HG03039 (cell line): ENCODE measurements around the gene SNAI3.
"Not testable (repeated sequence)": the region's sequence is repeated elsewhere in the genome, so short reads cannot be mapped to it uniquely, and the experiment has no call there.

Experiments
- ATAC-seq: cut with Tn5 transposase; IDR thresholded peaks from one replicate; pipeline ENCODE4 v1.9.1; 2021; ENCODE audit warnings: mild to moderate bottlenecking, moderate library complexity; ENCODE audit not compliant: unreplicated experiment

SNAI3 gene

DNA sequence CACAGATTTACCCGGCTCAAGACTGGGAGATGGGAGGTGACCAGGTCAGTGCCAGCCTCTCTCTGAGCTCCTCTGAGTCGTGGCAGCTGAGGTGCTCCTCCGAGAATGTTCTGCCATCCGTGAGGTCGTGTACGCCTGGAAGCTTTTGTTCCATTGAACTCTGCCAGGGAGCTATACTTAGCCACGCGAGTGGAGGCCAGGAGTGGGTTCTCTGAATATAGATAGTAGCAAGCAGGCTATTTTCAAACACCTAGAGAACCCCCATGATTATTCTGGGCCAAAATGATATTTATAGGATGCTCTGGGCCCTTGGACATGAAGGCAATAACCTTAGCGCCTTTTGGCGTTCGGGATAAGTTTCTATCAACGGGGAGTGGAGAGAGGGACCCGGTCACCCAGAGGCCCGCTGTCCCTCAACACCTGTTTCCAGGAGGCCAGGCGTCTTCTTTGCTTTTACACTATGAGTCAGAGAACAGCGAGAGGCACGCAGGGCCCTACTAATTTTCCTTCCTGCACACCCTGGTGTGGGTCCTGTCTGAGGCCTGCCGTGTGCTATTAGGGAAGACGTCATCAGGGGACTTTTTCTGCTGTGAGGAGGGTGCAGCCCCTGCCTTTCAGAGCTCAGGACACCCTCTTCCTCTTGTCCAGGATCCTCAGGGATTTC, 12.5 kb downstream of the SNAI3 start:
- no peak for ATAC-seq

DNA sequence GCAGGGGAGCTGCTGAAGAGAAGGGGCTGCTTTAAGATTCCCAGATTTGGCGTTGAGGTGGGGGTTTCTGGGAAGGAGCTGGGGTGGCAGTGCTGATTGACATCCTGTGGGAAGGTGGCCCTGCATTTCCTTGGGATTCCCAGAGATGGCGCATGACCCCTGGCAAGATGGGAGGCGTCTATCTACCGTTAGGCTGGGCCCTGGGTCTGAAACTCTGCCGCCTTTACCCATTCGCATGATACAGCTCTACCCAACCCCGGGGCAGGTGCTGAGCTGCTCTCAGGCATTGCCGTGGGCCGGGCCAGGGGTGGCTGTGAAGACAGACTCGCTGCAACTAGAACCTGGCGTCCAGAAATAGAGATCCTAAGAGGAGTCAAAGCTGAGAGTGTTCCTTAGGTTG, 13.5 kb downstream of the SNAI3 start:
- ATAC-seq: no peak

DNA sequence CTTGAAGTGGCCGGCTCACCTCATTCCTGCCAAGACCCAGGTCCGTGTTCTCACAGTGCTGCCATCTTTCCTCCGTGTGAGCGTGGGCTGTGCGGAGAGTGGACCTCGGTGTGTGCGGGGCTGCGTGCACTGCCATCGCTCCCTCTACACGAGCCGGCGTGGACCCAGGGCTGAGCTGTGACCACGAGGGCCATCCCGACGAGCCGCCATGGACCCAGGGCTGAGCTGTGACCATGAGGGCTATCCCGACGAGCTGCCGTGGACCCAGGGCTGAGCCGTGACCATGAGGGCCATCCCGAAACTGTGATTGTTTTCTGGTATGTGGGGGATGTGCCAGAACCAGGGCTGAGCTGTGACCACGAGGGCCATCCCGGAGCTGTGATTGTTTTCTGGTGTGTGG, 14.5 kb downstream of the SNAI3 start:
- no peak for ATAC-seq

- no peak for ATAC-seq
These were observed 16.3 kb downstream of the SNAI3 start for GRCh38 chr16:88669980-88670379.

DNA sequence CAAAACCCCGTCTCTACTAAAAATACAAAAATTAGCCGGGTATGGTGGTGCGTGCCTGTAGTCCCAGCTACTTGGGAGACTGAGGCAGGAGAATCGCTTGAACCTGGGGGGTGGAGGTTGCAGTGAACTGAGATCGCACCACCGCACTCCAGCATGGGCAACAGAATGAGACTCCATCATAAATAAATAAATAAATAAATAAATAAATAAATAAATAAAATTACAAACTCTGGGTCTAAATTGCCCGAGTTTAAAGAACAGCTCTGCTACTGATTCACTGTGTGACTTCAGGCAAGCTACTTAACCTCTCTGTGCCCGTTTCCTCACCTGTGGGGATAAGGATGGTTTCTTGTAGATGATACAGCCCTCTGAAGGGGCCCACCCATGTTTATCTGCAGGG, 16.8 kb downstream of the SNAI3 start:
- not testable (repeated sequence) for ATAC-seq

GRCh38 chr16:88667461-88667860, 18.8 kb downstream of the SNAI3 start:
- ATAC-seq: no peak

DNA sequence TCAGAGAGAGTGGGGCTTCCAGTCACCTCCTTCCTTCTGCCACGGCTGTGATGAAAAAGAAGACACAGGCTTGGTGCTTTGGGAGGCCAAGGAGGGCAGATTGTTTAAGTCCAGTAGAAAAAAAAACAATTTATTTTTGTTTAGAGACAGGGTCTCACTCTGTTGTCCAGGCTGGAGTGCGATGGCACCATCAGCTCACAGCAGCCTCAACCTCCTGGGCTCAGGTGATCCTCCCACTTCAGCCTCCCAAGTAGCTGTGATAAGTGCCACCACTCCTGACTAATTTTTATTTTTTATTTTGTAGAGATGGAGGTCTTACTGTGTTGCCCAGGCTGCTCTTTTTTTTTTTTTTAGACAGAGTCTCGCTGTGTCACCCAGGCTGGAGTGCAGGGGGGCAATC, 20.7 kb downstream of the SNAI3 start:
- no peak for ATAC-seq

- ATAC-seq: no peak
These were observed 21.2 kb downstream of the SNAI3 start for GRCh38 chr16:88665148-88665547.

DNA sequence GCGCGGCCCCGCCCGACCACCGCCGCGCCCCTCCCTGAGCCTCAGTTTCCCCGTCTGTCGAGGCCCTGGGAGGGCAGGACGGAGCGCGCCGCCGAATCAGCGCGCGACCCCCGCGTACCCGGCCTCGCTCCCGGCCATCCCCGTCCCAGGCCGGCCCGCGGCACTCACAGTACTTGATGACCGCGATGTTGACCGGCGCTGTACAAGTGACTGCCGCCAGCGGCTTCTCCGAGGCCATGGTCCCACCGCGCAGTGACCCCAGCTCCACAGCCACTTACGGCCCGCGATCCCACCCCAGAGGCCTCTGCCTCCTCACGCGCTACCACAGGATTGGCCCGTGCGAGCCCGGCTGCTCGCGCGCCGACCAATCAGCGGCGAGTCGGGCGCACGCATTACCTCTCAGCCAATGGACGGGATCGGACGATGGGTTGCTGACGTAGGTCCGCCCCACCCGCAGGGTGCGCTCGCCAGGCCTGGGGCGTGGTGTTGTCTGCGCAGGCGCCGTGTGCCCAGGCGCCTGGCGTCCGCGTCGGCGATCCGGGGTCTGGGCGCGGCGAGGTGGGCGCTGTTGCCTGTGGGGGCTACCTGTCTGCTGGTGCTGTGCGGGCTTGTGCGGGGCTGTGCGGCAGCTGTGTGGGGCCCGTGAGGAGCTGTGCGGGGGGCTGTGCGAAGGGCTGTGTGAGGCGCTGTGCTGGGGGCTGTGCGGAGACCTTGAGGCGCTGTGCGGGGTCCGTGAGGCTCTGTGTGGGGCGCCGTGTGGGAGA, 23.3 kb downstream of the SNAI3 start, which contains the start of gene MVD:
Gene MVD, minus strand, starts transcription at position 249 of the 764 bp plus-strand sequence. Its CDS starts 11 bp downstream, at position 238.
- ATAC-seq: peak; percentile 92

DNA sequence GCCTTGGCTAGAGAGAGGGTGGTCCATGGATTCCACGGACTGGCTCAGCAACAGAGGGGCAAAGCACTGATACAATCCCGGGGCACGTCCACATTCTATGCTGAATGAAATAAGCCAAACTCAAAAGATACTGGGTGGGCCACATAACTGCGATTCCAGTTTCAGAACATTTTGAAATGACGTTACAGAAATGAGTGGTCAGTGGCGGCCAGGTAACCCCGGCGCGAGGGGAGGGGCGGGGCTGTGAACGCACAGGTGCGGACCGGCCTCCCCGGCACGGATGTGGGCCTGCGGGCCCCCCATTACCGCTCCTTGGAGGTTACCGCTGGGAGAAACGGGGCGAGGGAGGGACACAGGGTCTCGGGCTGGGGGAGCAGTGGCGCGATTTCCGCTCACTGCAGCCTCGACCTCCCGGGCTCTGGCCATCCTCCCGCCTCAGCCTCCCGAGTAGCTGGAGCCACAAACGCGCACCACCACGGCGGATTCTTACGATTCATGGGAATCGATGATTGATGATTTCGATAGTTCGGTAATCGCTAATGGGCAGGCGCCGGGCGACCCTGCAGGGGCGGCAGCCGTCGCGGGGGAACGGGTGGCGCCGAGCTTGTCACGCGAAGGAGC, 24.0 kb downstream of the SNAI3 start:
- ATAC-seq: no peak

- ATAC-seq: no peak
These were observed 24.8 kb downstream of the SNAI3 start for GRCh38 chr16:88661468-88661867.

DNA sequence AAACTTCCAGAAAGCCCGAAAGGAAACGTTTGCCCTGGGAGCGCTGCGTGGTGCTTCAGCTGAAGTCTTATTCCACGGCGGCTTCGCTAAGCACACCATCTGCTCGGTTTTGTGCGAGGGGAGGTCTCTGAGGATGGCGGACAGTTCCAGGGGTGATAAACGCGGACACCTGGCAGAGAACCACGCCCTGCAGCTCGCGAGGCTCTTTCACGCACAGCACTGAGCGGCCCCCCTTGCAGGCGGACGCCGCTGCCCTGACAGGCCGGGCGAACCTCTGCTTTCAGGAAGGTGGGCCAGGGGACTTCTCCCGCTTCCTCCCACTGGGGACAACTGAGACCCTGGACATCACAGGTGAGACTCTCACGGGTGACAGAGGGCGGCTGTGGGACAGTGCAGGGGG, 27.1 kb downstream of the SNAI3 start:
- no peak for ATAC-seq

DNA sequence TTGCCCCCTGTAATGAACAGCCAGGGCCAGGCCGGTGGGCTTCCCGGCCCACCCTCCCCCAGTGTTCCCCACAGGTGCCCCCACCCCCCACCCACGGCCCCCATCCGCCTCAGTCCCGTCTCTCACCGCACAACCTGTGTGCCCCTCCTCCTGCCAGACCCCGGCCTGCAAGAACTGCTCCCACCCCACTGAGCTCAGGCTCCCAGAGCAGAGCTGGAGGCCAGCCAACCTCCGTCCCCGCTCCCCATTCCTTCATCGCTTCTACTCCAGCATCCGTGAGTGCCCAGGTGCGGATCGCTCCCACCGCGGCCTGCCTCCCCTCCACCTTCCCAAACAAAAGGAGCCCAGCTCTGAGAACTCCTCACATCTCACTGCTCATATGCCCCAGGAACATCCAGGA, 27.6 kb downstream of the SNAI3 start:
- no peak for ATAC-seq

- ATAC-seq: no peak
These were observed 28.9 kb downstream of the SNAI3 start for GRCh38 chr16:88657371-88657770.

- no peak for ATAC-seq
These were observed 29.9 kb downstream of the SNAI3 start for GRCh38 chr16:88656291-88656980.

GRCh38 chr16:88655733-88656281, 30.5 kb downstream of the SNAI3 start:
- ATAC-seq: no peak

- ATAC-seq: no peak
These were observed 31.1 kb downstream of the SNAI3 start for GRCh38 chr16:88655053-88655732.

DNA sequence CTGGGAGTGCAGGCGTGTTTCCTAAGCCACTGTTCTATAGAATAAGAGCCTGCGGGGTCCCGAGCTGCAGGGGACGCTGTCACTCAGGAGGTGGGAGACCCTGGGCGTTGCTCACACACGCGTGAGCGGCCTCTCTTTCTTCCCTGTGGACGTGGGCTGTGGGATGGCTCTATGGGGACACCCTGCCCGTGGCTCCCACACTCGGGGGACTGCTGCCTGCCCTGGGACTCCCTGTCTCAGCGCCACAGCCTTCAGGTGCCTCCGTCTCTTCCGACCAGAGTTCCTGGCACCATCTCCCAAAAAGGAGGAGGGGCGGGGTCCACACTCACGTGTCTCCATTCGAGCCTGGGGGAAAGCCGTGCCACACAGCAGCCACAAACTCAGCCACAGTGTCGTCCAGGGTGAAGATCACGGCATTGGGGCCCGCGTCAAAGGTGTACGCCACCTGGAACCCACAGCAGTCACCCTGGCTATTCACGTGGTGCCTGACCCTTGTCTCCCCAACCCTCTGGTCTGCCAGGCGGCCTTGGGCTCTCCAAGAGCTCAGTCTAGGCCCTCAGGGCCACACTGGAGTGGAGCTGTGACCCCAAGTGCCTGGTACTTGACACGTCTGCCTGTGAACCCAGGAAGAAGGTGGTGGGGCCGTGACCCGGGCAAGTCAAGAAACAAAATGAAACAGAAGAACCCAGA, 31.8 kb downstream of the SNAI3 start:
- no peak for ATAC-seq

- ATAC-seq: no peak
These were observed 32.5 kb downstream of the SNAI3 start for GRCh38 chr16:88653596-88654362.
